Fibroblast of lung (primary cell): ENCODE results near the gene NLGN2. TPM values are rescaled to one million over a fixed set of nuclear protein-coding genes. Genes with fewer than 3 reads are reported as not detected.
"Not testable (repeated sequence)": the region's sequence is repeated elsewhere in the genome, so short reads cannot be mapped to it uniquely, and the experiment has no call there.

Source experiments
- DNase-seq, 2 donors: peaks; one replicate each; pipeline versions ENCODE4 v3.0.0 to v3.0.0-alpha.2; 2010; ENCODE audit warnings: low read depth in 2 of 2
- H2AFZ ChIP-seq: 2 replicates; pipeline ENCODE4 v1.5.1; 2012; ENCODE audit warnings: low read length, control low read depth, inconsistent platforms
- H3K27ac ChIP-seq: 2 replicates; pipeline ENCODE4 v1.5.1; 2011; ENCODE audit warnings: low read length, control low read depth; ENCODE audit not compliant: insufficient read depth
- H3K27me3 ChIP-seq: 2 replicates; pipeline ENCODE4 v1.5.1; 2011; ENCODE audit warnings: mild to moderate bottlenecking, low read length; ENCODE audit not compliant: control insufficient read depth, insufficient read depth
- H3K36me3 ChIP-seq: 2 replicates; pipeline ENCODE4 v1.5.1; 2011; ENCODE audit warnings: low read length; ENCODE audit not compliant: control insufficient read depth, insufficient read depth
- H3K4me1 ChIP-seq: 2 replicates; pipeline ENCODE4 v1.5.1; 2011; ENCODE audit warnings: low read length; ENCODE audit not compliant: control insufficient read depth, insufficient read depth; ENCODE audit errors: extremely low read depth
- H3K4me2 ChIP-seq: 2 replicates; pipeline ENCODE4 v1.5.1; 2011; ENCODE audit warnings: low read length, control low read depth; ENCODE audit not compliant: insufficient read depth; ENCODE audit errors: extremely low read depth
- H3K4me3 ChIP-seq, 4 experiments: fragments of 200-600 bp in 1 of 4; sonication (generic) in 1 of 4; replicated peaks in 1 of 4; 2 replicates each; pipeline ENCODE4 v1.5.1; 2011 to 2016; ENCODE audit warnings: low read length in 4 of 4, low read depth in 3 of 4, mild to moderate bottlenecking in 3 of 4, control low read depth in 2 of 4, inconsistent platforms in 1 of 4, mixed read lengths in 1 of 4; ENCODE audit not compliant: insufficient read depth in 1 of 4; ENCODE audit errors: control extremely low read depth in 1 of 4
- H3K79me2 ChIP-seq: 2 replicates; pipeline ENCODE4 v1.5.1; 2012; ENCODE audit warnings: mild to moderate bottlenecking, low read length, inconsistent platforms; ENCODE audit not compliant: control insufficient read depth, insufficient read depth
- H3K9ac ChIP-seq: 2 replicates; pipeline ENCODE4 v1.5.1; 2011; ENCODE audit warnings: mild to moderate bottlenecking, low read length, control low read depth; ENCODE audit not compliant: insufficient read depth
- H3K9me3 ChIP-seq: 2 replicates; pipeline ENCODE4 v1.5.1; 2012; ENCODE audit warnings: low read depth, low read length; ENCODE audit not compliant: control insufficient read depth, insufficient read depth
- H4K20me1 ChIP-seq: 2 replicates; pipeline ENCODE4 v1.5.1; 2011; ENCODE audit warnings: low read length; ENCODE audit not compliant: control insufficient read depth, insufficient read depth; ENCODE audit errors: extremely low read depth
- CTCF ChIP-seq, 2 donors: IDR thresholded peaks in 1 of 2; conservative IDR thresholded peaks in 1 of 2; 1 replicate in 1 of 2; 2 replicates in 1 of 2; pipeline ENCODE4 v1.5.1; 2011 to 2012; ENCODE audit warnings: low read length in 2 of 2, control low read depth in 1 of 2, inconsistent platforms in 1 of 2, low read depth in 1 of 2, mild to moderate bottlenecking in 1 of 2
- EZH2 ChIP-seq: IDR thresholded peaks from 2 replicates; pipeline ENCODE4 v1.5.1; 2012; ENCODE audit warnings: low read length, control low read depth, mild to moderate bottlenecking; ENCODE audit errors: missing control alignments
- polyA plus RNA-seq, 2 donors: library from polyadenylated mRNA; depleted of rRNA in 1 of 2; stranded (reverse) in 1 of 2; unstranded in 1 of 2; fragments of >200 nt; gene quantifications; 2 replicates each; pipeline ENCODE4 v1.2.1, GENCODE V29; 2011 to 2012; ENCODE audit warnings: missing spikeins in 1 of 2
- total RNA-seq: library from RNA; depleted of rRNA; stranded (reverse); fragments of >200 nt; gene quantifications from 2 replicates; pipeline ENCODE4 v1.2.1, GENCODE V29; 2014

NLGN2 gene
- total and polyA plus RNA-seq, 2 donors (not counting 1 experiment from before 2014, with no cell fraction given): 7.3 to 12.1 TPM

GRCh38 chr17:7367083-7367482 lies 40.6 kb upstream of the NLGN2 start:
- H3K4me3 ChIP-seq: no peak overlapping the region
- no peaks in the 10 kb centered on the region for H3K36me3 ChIP-seq
- no peak for DNase-seq
- H3K27me3 ChIP-seq: peaks cover 8% of the 10 kb centered on the region
- no peak overlapping the region for H3K27ac ChIP-seq
- no peaks in the 10 kb centered on the region for H3K4me1 ChIP-seq
- no peak overlapping the region for H2AFZ ChIP-seq
- no peak for TF ChIP-seq EZH2
- no peaks in the 10 kb centered on the region for H3K9me3 ChIP-seq
- H4K20me1 ChIP-seq: no peaks in the 10 kb centered on the region
- no peaks in the 10 kb centered on the region for H3K79me2 ChIP-seq
- H3K9ac ChIP-seq: no peak overlapping the region
- no peak overlapping the region for H3K4me2 ChIP-seq

- no peak overlapping the region for H3K4me3 ChIP-seq
- no peaks in the 10 kb centered on the region for H3K79me2 ChIP-seq
- TF ChIP-seq CTCF (conservative IDR thresholded peaks at IDR 0.05 in 1 of 2, IDR thresholded peaks at IDR 0.05 in 1 of 2; ENCODE audit: low read depth in 1 of 2, low read length in 2 of 2) (no peak), EZH2 (no peak)
- no peak for DNase-seq
- H3K27me3 ChIP-seq: peaks cover 8% of the 10 kb centered on the region
- no peak overlapping the region for H3K9ac ChIP-seq
- no peaks in the 10 kb centered on the region for H3K4me1 ChIP-seq
- H2AFZ ChIP-seq: no peak overlapping the region
- H3K4me2 ChIP-seq: no peak overlapping the region
- no peaks in the 10 kb centered on the region for H4K20me1 ChIP-seq
- no peak overlapping the region for H3K27ac ChIP-seq
- H3K9me3 ChIP-seq: no peaks in the 10 kb centered on the region
- H3K36me3 ChIP-seq: no peaks in the 10 kb centered on the region
Measured at GRCh38 chr17:7367918-7368598, 39.6 kb upstream of the NLGN2 start.

GRCh38 chr17:7368599-7368994 lies 39.0 kb upstream of the NLGN2 start:
- DNase-seq: not testable (repeated sequence)

GRCh38 chr17:7369825-7370224 lies 37.8 kb upstream of the NLGN2 start:
- H3K4me2 ChIP-seq: no peak overlapping the region
- H3K36me3 ChIP-seq: no peaks in the 10 kb centered on the region
- H3K4me3 ChIP-seq: no peak overlapping the region
- DNase-seq: no peak
- no peaks in the 10 kb centered on the region for H4K20me1 ChIP-seq
- H3K9me3 ChIP-seq: no peaks in the 10 kb centered on the region
- no peak overlapping the region for H3K9ac ChIP-seq
- H3K79me2 ChIP-seq: no peaks in the 10 kb centered on the region
- H3K27me3 ChIP-seq: peaks cover 8% of the 10 kb centered on the region
- TF ChIP-seq CTCF (conservative IDR thresholded peaks at IDR 0.05 in 1 of 2, IDR thresholded peaks at IDR 0.05 in 1 of 2; ENCODE audit: low read depth in 1 of 2, low read length in 2 of 2) (no peak), EZH2 (no peak)
- no peak overlapping the region for H3K27ac ChIP-seq
- H2AFZ ChIP-seq: no peak overlapping the region
- H3K4me1 ChIP-seq: no peaks in the 10 kb centered on the region

More at GRCh38 chr17:7368599-7368994, 39.0 kb upstream of the NLGN2 start:
- not testable (repeated sequence) for H3K27me3 ChIP-seq, H3K36me3 ChIP-seq, H3K9me3 ChIP-seq, H3K79me2 ChIP-seq, H4K20me1 ChIP-seq, H2AFZ ChIP-seq, H3K27ac ChIP-seq, H3K9ac ChIP-seq, H3K4me3 ChIP-seq, H3K4me1 ChIP-seq, H3K4me2 ChIP-seq
